Naive thymus-derived CD4-positive, alpha-beta T cell (primary cell): Measurements from ENCODE around the gene NCOR2. TPM values are rescaled to one million over a fixed set of nuclear protein-coding genes. Genes with fewer than 3 reads are reported as not detected.

Source experiments
- ATAC-seq: fragments of 150-1000 bp; cut with Tn5 transposase; 2 replicates; pipeline ENCODE4 v1.10.0; 2021; ENCODE audit warnings: mild to moderate bottlenecking, moderate library complexity
- CTCF ChIA-PET: fragments of 350-600 bp; sonication (Branson Sonifier 250); formaldehyde crosslinking; loops from one replicate; lab custom pipeline; 2021; ENCODE audit warnings: antibody characterized with exemption; lab: Charles Lee
- POLR2A ChIA-PET: fragments of 350-600 bp; sonication (Branson Sonifier 250); formaldehyde crosslinking; loops from one replicate; lab custom pipeline; 2021; ENCODE audit warnings: antibody characterized with exemption, inconsistent platforms; lab: Charles Lee
- DNase-seq, 9 donors: peaks; one replicate each; pipeline versions ENCODE4 v3.0.0 to v3.0.0-alpha.2; 2020 to 2022; ENCODE audit warnings: mixed read lengths in 1 of 9
- H3K27ac ChIP-seq: one replicate; pipeline ENCODE4 v1.7.0; 2013; ENCODE audit warnings: mild to moderate bottlenecking, low read depth, low read length, moderate library complexity
- H3K27me3 ChIP-seq, 2 donors: one replicate each; pipeline ENCODE4 v1.7.0; 2013; ENCODE audit warnings: low read length in 2 of 2, mild to moderate bottlenecking in 2 of 2, moderate library complexity in 2 of 2; ENCODE audit not compliant: control insufficient read depth in 2 of 2, insufficient read depth in 2 of 2
- H3K36me3 ChIP-seq, 3 experiments: 1 replicate in 2 of 3; 2 replicates in 1 of 3; pipeline ENCODE4 v1.7.0; 2013; ENCODE audit warnings: low read length in 3 of 3, mild to moderate bottlenecking in 3 of 3, moderate library complexity in 1 of 3; ENCODE audit not compliant: insufficient read depth in 3 of 3, control insufficient read depth in 2 of 3
- H3K4me1 ChIP-seq, 2 donors: one replicate each; pipeline ENCODE4 v1.7.0; 2013; ENCODE audit warnings: low read length in 2 of 2, mild to moderate bottlenecking in 2 of 2, moderate library complexity in 1 of 2; ENCODE audit not compliant: control insufficient read depth in 2 of 2, insufficient read depth in 2 of 2
- H3K4me3 ChIP-seq: 2 replicates; pipeline ENCODE4 v1.7.0; 2013; ENCODE audit warnings: mild to moderate bottlenecking, low read length
- H3K9me3 ChIP-seq, 3 experiments: 1 replicate in 2 of 3; 2 replicates in 1 of 3; pipeline ENCODE4 v1.7.0; 2013; ENCODE audit warnings: low read length in 3 of 3; ENCODE audit not compliant: control insufficient read depth in 2 of 3
- H3K27ac Mint-ChIP-seq, 9 donors: one replicate each; pipeline ENCODE4 v1.8.0; 2020 to 2022; ENCODE audit warnings: mixed read lengths in 9 of 9, mild to moderate bottlenecking in 8 of 9, moderate library complexity in 5 of 9, inconsistent platforms in 2 of 9
- H3K27me3 Mint-ChIP-seq, 5 donors: one replicate each; pipeline ENCODE4 v1.8.0; 2021 to 2022; ENCODE audit warnings: mixed read lengths in 5 of 5, mild to moderate bottlenecking in 1 of 5
- H3K36me3 Mint-ChIP-seq, 5 donors: one replicate each; pipeline ENCODE4 v1.8.0; 2020 to 2022; ENCODE audit warnings: mixed read lengths in 5 of 5, mild to moderate bottlenecking in 3 of 5, inconsistent platforms in 1 of 5
- H3K4me1 Mint-ChIP-seq, 7 donors: one replicate each; pipeline ENCODE4 v1.8.0; 2020 to 2022; ENCODE audit warnings: mixed read lengths in 7 of 7, mild to moderate bottlenecking in 3 of 7, inconsistent platforms in 1 of 7
- H3K4me3 Mint-ChIP-seq, 10 donors: one replicate each; pipeline ENCODE4 v1.8.0; 2020 to 2022; ENCODE audit warnings: mild to moderate bottlenecking in 10 of 10, mixed read lengths in 10 of 10, moderate library complexity in 6 of 10, inconsistent platforms in 2 of 10
- H3K9me3 Mint-ChIP-seq, 11 donors: one replicate each; pipeline ENCODE4 v1.8.0; 2020 to 2022; ENCODE audit warnings: mixed read lengths in 11 of 11, mild to moderate bottlenecking in 4 of 11, inconsistent platforms in 1 of 11, moderate library complexity in 1 of 11
- intact Hi-C, 2 donors: fragments of 100-400 bp; cut with micrococcal nuclease; formaldehyde crosslinking; loops; one replicate each; pipeline ENCODE4 v1.15.1; 2023
- polyA plus RNA-seq, 2 donors: library from polyadenylated mRNA; unstranded; fragments of 300-500 nt; fragmentation: Illumina TruSeq; gene quantifications; one replicate each; pipeline ENCODE4 v1.2.3, GENCODE V29; 2021
- total RNA-seq, 6 experiments: library from RNA in 5 of 6; stranded (reverse) in 5 of 6; gene quantifications; 1 replicate in 5 of 6; 2 replicates in 1 of 6; pipeline ENCODE4 v1.2.3 and lab custom pipeline; 2021 to 2026

The NCOR2 gene
- total and polyA plus RNA-seq, 7 experiments from 2014 or later = 5.3 to 194 (median 109) TPM

GRCh38 chr12:124607681-124608425 lies 40.4 kb upstream of the NCOR2 start:
- Histone ChIP-seq H3K4me3 (no peak overlapping the region), H3K36me3 (no peaks in the 10 kb centered on the region), H3K4me1 (peaks cover 23 to 31% of the 10 kb centered on the region in 2 donors), H3K27me3 (no peaks in the 10 kb centered on the region), H3K27ac (no peak overlapping the region), H3K9me3 (no peaks in the 10 kb centered on the region)
- H3K27me3 Mint-ChIP-seq = peaks cover 0 to 20% (median 0%) of the 10 kb centered on the region in 5 donors
- intact Hi-C loops = loop anchor here in 1 of 2 donors (5.0 kb wide), 1 partner anchor 156 kb away; no protein-coding TSS in a partner anchor
- CTCF ChIA-PET = no interaction called here
- peak overlapping the region in 3 of 9 donors; percentile 28 to 72 (median 57) for H3K27ac Mint-ChIP-seq
- H3K4me3 Mint-ChIP-seq = peak overlapping the region in 8 of 10 donors; percentile 12 to 87 (median 82)
- peaks cover 0 to 3% (median 0%) of the 10 kb centered on the region in 11 donors for H3K9me3 Mint-ChIP-seq
- no peak for DNase-seq
- ATAC-seq = no peak
- POLR2A ChIA-PET = no interaction called here
- no peaks in the 10 kb centered on the region for H3K36me3 Mint-ChIP-seq
- peaks cover 18 to 57% (median 47%) of the 10 kb centered on the region in 7 donors for H3K4me1 Mint-ChIP-seq

- Histone ChIP-seq H3K9me3 (no peaks in the 10 kb centered on the region), H3K27ac (no peak overlapping the region), H3K27me3 (no peaks in the 10 kb centered on the region), H3K4me3 (no peak overlapping the region), H3K36me3 (no peaks in the 10 kb centered on the region), H3K4me1 (peaks cover 23 to 31% of the 10 kb centered on the region in 2 donors)
- Mint-ChIP-seq H3K4me3 (no peak overlapping the region), H3K9me3 (peaks cover 0 to 3% (median 0%) of the 10 kb centered on the region in 11 donors), H3K27ac (peak overlapping the region in 1 of 9 donors; percentile 25), H3K27me3 (peaks cover 0 to 20% (median 0%) of the 10 kb centered on the region in 5 donors), H3K4me1 (peaks cover 18 to 53% (median 46%) of the 10 kb centered on the region in 7 donors), H3K36me3 (no peaks in the 10 kb centered on the region)
- POLR2A ChIA-PET = no interaction called here
- CTCF ChIA-PET = no interaction called here
- ATAC-seq (no peak), DNase-seq (no peak)
- intact Hi-C loops = loop anchor here in 1 of 2 donors (5.0 kb wide), 1 partner anchor 154 kb away; no protein-coding TSS in a partner anchor
Measured at GRCh38 chr12:124605883-124606774, 38.7 kb upstream of the NCOR2 start.

DNA sequence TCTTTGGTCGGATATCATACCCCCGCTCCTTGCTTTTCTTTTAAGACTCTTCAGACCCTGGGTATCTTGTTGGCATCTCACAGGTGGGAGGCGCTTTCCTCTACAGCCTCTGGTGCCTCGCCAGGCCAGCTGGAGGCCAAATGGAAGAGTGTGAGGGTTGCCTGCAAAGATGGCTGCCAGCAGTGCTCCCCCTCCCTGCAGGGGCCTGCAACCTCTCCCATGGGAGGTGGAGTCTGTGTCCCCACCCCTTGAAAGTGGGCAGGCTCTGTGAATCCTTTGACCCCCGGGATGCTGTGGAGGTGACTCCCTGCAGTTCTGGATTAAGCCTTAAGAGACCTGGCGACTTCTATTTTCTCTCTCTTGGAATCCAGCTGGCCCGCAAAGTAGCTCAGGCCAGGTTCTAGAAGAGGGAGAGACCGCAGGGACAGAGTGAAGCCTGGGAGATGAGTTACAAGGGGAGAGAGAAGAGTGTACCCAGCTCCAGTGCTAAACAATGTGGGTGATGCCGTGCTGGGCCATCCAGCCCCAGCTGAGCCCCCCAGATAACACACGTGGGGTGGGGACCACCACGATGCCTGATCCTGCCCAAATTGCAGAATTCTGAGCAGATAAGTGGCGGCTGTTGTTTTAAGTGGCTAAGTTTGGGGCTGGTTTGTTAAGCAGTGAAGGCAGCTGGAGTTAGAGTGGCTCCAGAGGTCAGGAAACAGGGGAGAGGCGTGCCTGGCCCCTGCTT lies 37.9 kb upstream of the NCOR2 start:
- H3K4me3 ChIP-seq = no peak overlapping the region

DNA sequence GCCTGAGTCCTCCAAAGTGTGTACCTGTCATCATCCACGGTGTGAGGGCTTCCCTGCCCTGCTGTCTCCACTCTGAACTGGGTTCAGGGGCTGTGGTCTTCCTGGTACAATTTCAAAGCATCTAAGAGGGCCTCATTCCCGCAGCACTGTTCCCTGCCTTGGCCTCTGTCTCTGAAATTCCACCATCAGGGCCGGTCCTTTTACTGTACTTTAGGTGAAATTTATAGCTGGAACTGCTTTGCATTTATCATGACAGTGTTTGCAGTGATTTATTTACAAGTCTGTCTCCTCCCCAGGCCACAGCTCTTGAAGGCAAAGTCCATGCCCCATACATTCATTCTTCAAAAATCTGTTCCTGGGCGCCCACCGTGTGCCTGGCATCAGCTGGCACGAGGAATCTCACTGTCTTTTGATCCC lies 36.9 kb upstream of the NCOR2 start:
- Histone ChIP-seq H3K9me3 (no peaks in the 10 kb centered on the region), H3K4me1 (peaks cover 13 to 17% of the 10 kb centered on the region in 2 donors), H3K4me3 (no peak overlapping the region), H3K27me3 (no peaks in the 10 kb centered on the region), H3K36me3 (no peaks in the 10 kb centered on the region), H3K27ac (no peak overlapping the region)
- H3K4me3 Mint-ChIP-seq = no peak overlapping the region
- H3K27me3 Mint-ChIP-seq = peaks cover 0 to 17% (median 0%) of the 10 kb centered on the region in 5 donors
- no peak for ATAC-seq
- no peak overlapping the region for H3K27ac Mint-ChIP-seq
- H3K4me1 Mint-ChIP-seq = peaks cover 12 to 35% (median 30%) of the 10 kb centered on the region in 7 donors
- no peak for DNase-seq
- intact Hi-C loops = no loop called here
- ChIA-PET CTCF (no interaction called here), POLR2A (no interaction called here)
- H3K9me3 Mint-ChIP-seq = peaks cover 0 to 5% (median 0%) of the 10 kb centered on the region in 11 donors
- H3K36me3 Mint-ChIP-seq = no peaks in the 10 kb centered on the region

More for the DNA sequence above, 37.9 kb upstream of the NCOR2 start:
- H3K36me3 Mint-ChIP-seq = no peaks in the 10 kb centered on the region
- ATAC-seq = no peak
- H3K4me1 Mint-ChIP-seq = peaks cover 18 to 45% (median 38%) of the 10 kb centered on the region in 7 donors
- intact Hi-C loops = loop anchor here in 1 of 2 donors (5.0 kb wide), 1 partner anchor 153 kb away; no protein-coding TSS in a partner anchor
- no peak for DNase-seq
- Histone ChIP-seq H3K27ac (no peak overlapping the region), H3K4me1 (peaks cover 23 to 27% of the 10 kb centered on the region in 2 donors), H3K9me3 (no peaks in the 10 kb centered on the region), H3K36me3 (no peaks in the 10 kb centered on the region), H3K27me3 (no peaks in the 10 kb centered on the region)
- H3K9me3 Mint-ChIP-seq = peaks cover 0 to 3% (median 0%) of the 10 kb centered on the region in 11 donors
- H3K4me3 Mint-ChIP-seq = no peak overlapping the region
- peaks cover 0 to 20% (median 0%) of the 10 kb centered on the region in 5 donors for H3K27me3 Mint-ChIP-seq
- ChIA-PET POLR2A (no interaction called here), CTCF (no interaction called here)
- H3K27ac Mint-ChIP-seq = peak overlapping the region in 1 of 9 donors; percentile 25

DNA sequence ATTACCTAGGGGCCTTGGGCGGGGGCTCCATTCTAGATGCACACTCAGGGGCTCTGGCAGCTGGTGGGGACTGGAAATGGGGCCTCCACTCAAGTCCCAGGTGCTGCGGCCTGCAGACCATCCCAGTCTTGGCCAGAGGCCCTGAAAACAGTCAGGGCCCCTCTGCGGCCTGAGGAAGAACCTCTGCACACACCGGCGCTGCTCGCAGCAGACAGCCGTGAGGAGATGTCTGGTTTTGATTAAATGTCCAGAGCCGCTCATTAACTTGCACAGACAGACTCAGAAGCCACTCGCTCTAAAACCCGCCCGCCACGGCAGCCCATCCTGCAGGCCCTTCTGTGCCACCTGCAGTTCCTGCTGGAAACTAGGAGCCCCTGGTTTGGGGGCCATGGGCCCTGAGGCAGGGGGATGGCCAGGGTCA lies 36.4 kb upstream of the NCOR2 start:
- no peaks in the 10 kb centered on the region for H3K9me3 ChIP-seq
- H3K36me3 ChIP-seq = no peaks in the 10 kb centered on the region
- no peak overlapping the region for H3K27ac Mint-ChIP-seq
- peaks cover 9 to 14% of the 10 kb centered on the region in 2 donors for H3K4me1 ChIP-seq
- DNase-seq = no peak
- H3K27me3 Mint-ChIP-seq = peaks cover 0 to 19% (median 0%) of the 10 kb centered on the region in 5 donors
- no peak overlapping the region for H3K4me3 ChIP-seq
- peaks cover 8 to 30% (median 26%) of the 10 kb centered on the region in 7 donors for H3K4me1 Mint-ChIP-seq
- POLR2A ChIA-PET = no interaction called here
- intact Hi-C loops = no loop called here
- no peak overlapping the region for H3K27ac ChIP-seq
- no peaks in the 10 kb centered on the region for H3K27me3 ChIP-seq
- H3K9me3 Mint-ChIP-seq = peaks cover 0 to 5% (median 0%) of the 10 kb centered on the region in 11 donors
- no peak for ATAC-seq
- CTCF ChIA-PET = no interaction called here
- H3K4me3 Mint-ChIP-seq = no peak overlapping the region
- H3K36me3 Mint-ChIP-seq = no peaks in the 10 kb centered on the region

DNA sequence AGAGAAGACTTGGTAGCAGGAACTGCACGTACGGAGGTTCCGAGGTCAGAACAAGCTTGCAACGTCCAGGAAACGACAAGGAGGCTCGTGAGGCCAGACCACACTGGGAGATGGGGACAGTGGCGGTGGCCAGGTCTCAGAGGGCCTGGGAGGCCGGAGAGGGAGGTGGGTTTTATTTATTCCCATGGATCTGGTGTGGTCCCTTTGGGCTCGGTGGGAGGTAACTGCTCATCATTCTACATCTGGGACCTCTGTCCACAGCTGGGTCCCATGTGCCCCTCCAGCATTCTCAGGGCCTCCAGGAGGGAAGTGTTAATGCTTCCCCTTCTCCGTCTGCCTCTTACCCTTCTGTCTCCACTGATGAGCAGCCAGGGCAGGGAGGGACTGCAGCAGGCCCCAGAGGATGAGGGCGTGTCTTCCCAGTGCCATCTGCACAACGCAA lies 35.7 kb upstream of the NCOR2 start:
- Mint-ChIP-seq H3K9me3 (peaks cover 0 to 5% (median 0%) of the 10 kb centered on the region in 11 donors), H3K27ac (peak overlapping the region in 2 of 9 donors; percentile 14 to 24), H3K27me3 (peaks cover 0 to 16% (median 0%) of the 10 kb centered on the region in 5 donors), H3K4me1 (peaks cover under 1 to 23% (median 20%) of the 10 kb centered on the region in 7 donors), H3K36me3 (no peaks in the 10 kb centered on the region), H3K4me3 (no peak overlapping the region)
- Histone ChIP-seq H3K9me3 (no peaks in the 10 kb centered on the region), H3K36me3 (no peaks in the 10 kb centered on the region), H3K4me3 (no peak overlapping the region), H3K4me1 (peaks cover 2 to 7% of the 10 kb centered on the region in 2 donors), H3K27me3 (no peaks in the 10 kb centered on the region), H3K27ac (no peak overlapping the region)
- ATAC-seq (peak; percentile 29), DNase-seq (no peak)
- intact Hi-C loops = no loop called here
- ChIA-PET CTCF (no interaction called here), POLR2A (no interaction called here)
